A204.1 (cell line): ENCODE data around the gene NFATC3.

Source experiments
- FAIRE-seq: peaks from 2 replicates; lab custom pipeline; 2012; peaks lifted over from hg19 to GRCh38; lab: Jason Lieb, UNC

The NFATC3 gene

GRCh38 chr16:68073902-68074760 lies 11.0 kb upstream of the NFATC3 start:
- FAIRE-seq = no peak

- no peak for FAIRE-seq
Observed at GRCh38 chr16:68074850-68075555, 10.2 kb upstream of the NFATC3 start.

GRCh38 chr16:68075980-68076379 lies 9.2 kb upstream of the NFATC3 start:
- no peak for FAIRE-seq

- FAIRE-seq = no peak
Observed at GRCh38 chr16:68076560-68076959, 8.6 kb upstream of the NFATC3 start.

GRCh38 chr16:68077866-68078700 lies 7.1 kb upstream of the NFATC3 start:
- no peak for FAIRE-seq

- FAIRE-seq = no peak
Observed at GRCh38 chr16:68078701-68079375, 6.3 kb upstream of the NFATC3 start.

GRCh38 chr16:68079376-68079625 lies 5.9 kb upstream of the NFATC3 start:
- FAIRE-seq = no peak

- FAIRE-seq = no peak
Observed at GRCh38 chr16:68079626-68080344, 5.4 kb upstream of the NFATC3 start.

- no peak for FAIRE-seq
Observed at GRCh38 chr16:68081861-68082628, 3.1 kb upstream of the NFATC3 start.

- FAIRE-seq = no peak
Observed at GRCh38 chr16:68082629-68083238, 2.4 kb upstream of the NFATC3 start.

GRCh38 chr16:68083239-68083781 lies 1.9 kb upstream of the NFATC3 start:
- no peak for FAIRE-seq

- no peak for FAIRE-seq
Observed at GRCh38 chr16:68083861-68084503, 1.2 kb upstream of the NFATC3 start.

GRCh38 chr16:68084504-68085258 lies 489 bp upstream of the NFATC3 start:
- no peak for FAIRE-seq

- FAIRE-seq = peak; percentile 41
Observed at GRCh38 chr16:68086336-68086841, 1.2 kb downstream of the NFATC3 start.

- FAIRE-seq = no peak
Observed at GRCh38 chr16:68086860-68087268, 1.7 kb downstream of the NFATC3 start.

GRCh38 chr16:68087688-68088087 lies 2.5 kb downstream of the NFATC3 start:
- FAIRE-seq = no peak

GRCh38 chr16:68088130-68088972 lies 3.2 kb downstream of the NFATC3 start:
- peak; percentile 77 for FAIRE-seq

- FAIRE-seq = no peak
Observed at GRCh38 chr16:68089067-68089466, 3.9 kb downstream of the NFATC3 start.
